Breast epithelium (tissue), 3 donors: ENCODE measurements around the gene TYW1.

Experiments
- CTCF ChIP-seq, 3 donors: fragments of 450-650 bp; IDR thresholded peaks; one replicate each; pipeline ENCODE4 v1.5.1; 2016 to 2017; ENCODE audit warnings: antibody characterized with exemption in 3 of 3, mild to moderate bottlenecking in 3 of 3, moderate library complexity in 3 of 3
- POLR2A ChIP-seq: fragments of 450-650 bp; IDR thresholded peaks from one replicate; pipeline ENCODE4 v1.6.1; 2016; ENCODE audit warnings: antibody characterized with exemption, mild to moderate bottlenecking, moderate library complexity

DNA sequence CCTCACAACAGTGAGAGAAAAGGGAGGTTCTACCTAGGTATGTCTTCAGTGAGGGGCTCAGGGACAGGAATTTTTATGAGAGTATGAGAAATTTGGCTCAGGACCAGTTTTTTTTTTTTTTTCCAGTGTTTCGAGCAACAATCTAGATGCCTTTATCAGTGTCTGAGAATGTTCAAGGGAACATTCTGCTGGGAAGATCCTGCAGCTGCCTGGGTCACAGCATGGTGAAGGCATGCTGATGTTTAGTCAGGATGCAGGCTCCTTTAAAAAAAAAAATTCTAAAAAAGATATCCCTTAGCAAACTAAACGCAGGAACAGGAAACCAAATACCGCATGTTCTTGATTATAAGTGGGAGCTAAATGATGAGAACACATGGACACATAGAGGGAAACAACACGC, 32.2 kb upstream of the TYW1 start:
- TF ChIP-seq POLR2A (no peak), CTCF (IDR thresholded peaks at IDR 0.05) (no peak)
